HepG2 (cell line): ENCODE results near the gene PKP4. TPM values are rescaled to one million over a fixed set of nuclear protein-coding genes. Genes with fewer than 3 reads are reported as not detected.

ENCODE experiments used
- ATAC-seq: fragments of 200-7000 bp; cut with Tn5 transposase; 3 replicates; pipeline ENCODE4 v1.9.1; 2020; ENCODE audit warnings: mild to moderate bottlenecking, moderate library complexity
- BruUV-seq: library from RNA; stranded (reverse); fragments of 400-500 nt; replicated peaks from 2 replicates; lab custom pipeline; 2021; lab: Mats Ljungman, UMichigan
- CTCF ChIA-PET: fragments of 300-600 bp; formaldehyde crosslinking; extraction: SDS; loops from one replicate; lab custom pipeline; 2021; ENCODE audit warnings: low total read pairs, inconsistent platforms, low intra/inter-chr PET ratio; lab: Yijun Ruan, JAX
- POLR2A ChIA-PET: fragments of 350-600 bp; sonication (Branson Sonifier 250); formaldehyde crosslinking; loops from one replicate; lab custom pipeline; 2020; ENCODE audit warnings: antibody characterized with exemption, inconsistent platforms; lab: Yijun Ruan, JAX
- DNase-seq: peaks from one replicate; pipeline ENCODE4 v3.0.0-alpha.2; 2015; ENCODE audit warnings: low spot score
- FAIRE-seq: peaks from 3 replicates; lab custom pipeline; 2011; peaks lifted over from hg19 to GRCh38; lab: Jason Lieb, UNC
- H2AFZ ChIP-seq: one replicate; pipeline ENCODE4 v1.6.1; 2011; ENCODE audit warnings: low read length, inconsistent platforms
- H3K27ac ChIP-seq: fragments of 300-600 bp; 3 replicates; pipeline ENCODE4 v1.8.0; 2011; ENCODE audit warnings: mixed run types, mild to moderate bottlenecking, mixed read lengths, low read length, inconsistent platforms; ENCODE audit not compliant: insufficient read depth; ENCODE audit errors: extremely low read length
- H3K27me3 ChIP-seq, 2 experiments: fragments of 200-600 bp in 1 of 2; 2 replicates in 1 of 2; 3 replicates in 1 of 2; pipeline versions ENCODE4 v1.6.0 to v1.8.0; 2011; ENCODE audit warnings: low read length in 2 of 2, mild to moderate bottlenecking in 2 of 2, moderate library complexity in 2 of 2, inconsistent platforms in 1 of 2; ENCODE audit not compliant: insufficient read depth in 2 of 2, control insufficient read depth in 1 of 2
- H3K36me3 ChIP-seq, 2 experiments: fragments of 200-600 bp in 1 of 2; replicated peaks in 1 of 2; 2 replicates in 1 of 2; 3 replicates in 1 of 2; pipeline versions ENCODE4 v1.5.1 to v1.8.0; 2011; ENCODE audit warnings: low read length in 2 of 2, inconsistent platforms in 1 of 2; ENCODE audit not compliant: insufficient read depth in 2 of 2, control insufficient read depth in 1 of 2
- H3K4me1 ChIP-seq: 2 replicates; pipeline ENCODE4 v1.5.1; 2012; ENCODE audit warnings: low read length, inconsistent platforms; ENCODE audit not compliant: insufficient read depth
- H3K4me2 ChIP-seq: 2 replicates; pipeline ENCODE4 v1.6.0; 2011; ENCODE audit warnings: low read depth, low read length, inconsistent platforms
- H3K4me3 ChIP-seq, 3 experiments: fragments of 200-600 bp in 1 of 3; sonication (generic), shearing (Covaris generic) in 1 of 3; replicated peaks in 1 of 3; 2 replicates each; pipeline ENCODE4 v1.5.1; 2011 to 2016; ENCODE audit warnings: low read length in 3 of 3, inconsistent platforms in 2 of 3, low read depth in 2 of 3, mild to moderate bottlenecking in 2 of 3, control low read depth in 1 of 3, mixed read lengths in 1 of 3; ENCODE audit not compliant: insufficient read depth in 1 of 3
- H3K79me2 ChIP-seq: one replicate; pipeline ENCODE4 v1.6.1; 2011; ENCODE audit warnings: low read length, inconsistent platforms; ENCODE audit not compliant: insufficient read depth
- H3K9ac ChIP-seq: 2 replicates; pipeline ENCODE4 v1.6.0; 2011; ENCODE audit warnings: mild to moderate bottlenecking, low read depth, low read length, inconsistent platforms; ENCODE audit not compliant: insufficient read depth
- H3K9me3 ChIP-seq: 2 replicates; pipeline ENCODE4 v1.5.1; 2012; ENCODE audit warnings: mild to moderate bottlenecking, low read length
- H4K20me1 ChIP-seq: 2 replicates; pipeline ENCODE4 v1.6.0; 2011; ENCODE audit warnings: inconsistent platforms, mild to moderate bottlenecking, low read length, moderate library complexity; ENCODE audit not compliant: insufficient read depth
- GABPA ChIP-seq, 2 experiments: IDR thresholded peaks; 2 replicates each; pipeline ENCODE4 v1.6.1; 2011 to 2016; ENCODE audit warnings: low read depth in 2 of 2, low read length in 1 of 2, missing biosample characterization in 1 of 2, missing genetic modification characterization in 1 of 2
- GTF3A ChIP-seq: sonication (generic); formaldehyde crosslinking; conservative IDR thresholded peaks from 2 replicates; pipeline ENCODE4 v1.4.0; 2020; ENCODE audit warnings: mild to moderate bottlenecking, missing genetic modification reagents
- HINFP ChIP-seq: sonication (generic); formaldehyde crosslinking; IDR thresholded peaks from 2 replicates; pipeline ENCODE4 v1.4.0; 2020; ENCODE audit warnings: low read depth, mild to moderate bottlenecking, missing genetic modification reagents
- ZFYVE20 ChIP-seq: sonication (generic); formaldehyde crosslinking; IDR thresholded peaks from 2 replicates; pipeline ENCODE4 v1.8.0; 2023; ENCODE audit warnings: low read depth, mild to moderate bottlenecking, moderate library complexity, missing genetic modification reagents, borderline replicate concordance
- ZNF335 ChIP-seq: sonication (generic); formaldehyde crosslinking; IDR thresholded peaks from 2 replicates; pipeline ENCODE4 v1.4.0; 2020; ENCODE audit warnings: missing genetic modification reagents
- ZNF354B ChIP-seq: sonication (generic); formaldehyde crosslinking; IDR thresholded peaks from 2 replicates; pipeline ENCODE4 v1.8.0; 2022; ENCODE audit warnings: mild to moderate bottlenecking, missing genetic modification reagents
- ZNF724P ChIP-seq: sonication (generic); formaldehyde crosslinking; IDR thresholded peaks from 2 replicates; pipeline ENCODE4 v1.8.0; 2022; ENCODE audit warnings: missing genetic modification reagents, borderline replicate concordance
- ZSCAN22 ChIP-seq: sonication (generic); formaldehyde crosslinking; IDR thresholded peaks from 2 replicates; pipeline ENCODE4 v1.4.0; 2020; ENCODE audit warnings: mild to moderate bottlenecking, missing genetic modification reagents
- WGBS: methylation state at CpG from one replicate; pipeline ENCODE4 v1.1.6; 2017; ENCODE audit warnings: low lambda C conversion rate; 5-methylcytosine and 5-hydroxymethylcytosine counted together
- in situ Hi-C: cut with HindIII; loops from 2 replicates; pipeline ENCODE4 v1.10.0; 2017; ENCODE audit warnings: low pct_unique_long_range_greater_than_20kb; ENCODE audit not compliant: extremely low pct_ligation_motif_present
- intact Hi-C: fragments of 100-400 bp; cut with micrococcal nuclease; formaldehyde crosslinking; loops from one replicate; pipeline ENCODE4 v1.10.0; 2022; ENCODE audit not compliant: unreplicated experiment
- polyA plus RNA-seq, 8 experiments: library from polyadenylated mRNA; depleted of rRNA in 3 of 8; stranded (reverse) in 7 of 8; unstranded in 1 of 8; fragments of >200 nt; fragmentation: Illumina TruSeq in 4 of 8; extraction: Trizol in 4 of 8; gene quantifications; 2 replicates each; pipeline versions ENCODE4 v1.2.1 to v1.2.3, GENCODE V29; 2011 to 2016; ENCODE audit warnings: low read depth in 4 of 8, missing spikeins in 1 of 8, mixed read lengths in 1 of 8; ENCODE audit not compliant: insufficient read depth in 1 of 8
- total RNA-seq, 5 experiments: library from RNA; depleted of rRNA; stranded (reverse); fragments of >200 nt; fragmentation: Illumina TruSeq; extraction: Trizol; gene quantifications; 2 replicates each; pipeline ENCODE4 v1.2.3, GENCODE V29; 2016; ENCODE audit warnings: low read depth in 1 of 5

Gene PKP4
- total and polyA plus RNA-seq, 2 of the 13 experiments (the other 11 are each of a cell fraction or from before 2014, with no cell fraction given), result 80.9 to 90.5 TPM

GRCh38 chr2:158491072-158491471 is 34.3 kb downstream of the PKP4 start:
- Histone ChIP-seq H4K20me1 (peaks cover 43% of the 10 kb centered on the region), H3K4me2 (no peak overlapping the region), H3K27ac (no peak overlapping the region), H3K79me2 (peaks cover 94% of the 10 kb centered on the region), H3K36me3 (peaks cover 1 to 3% of the 10 kb centered on the region in 2 experiments; a peak in 3 of 5 replicates), H3K4me1 (peaks cover 3% of the 10 kb centered on the region), H2AFZ (no peak overlapping the region), H3K9ac (no peak overlapping the region), H3K4me3 (no peak overlapping the region), H3K9me3 (no peaks in the 10 kb centered on the region)
- intact Hi-C loops, result no loop called here
- in situ Hi-C loops, result no loop called here
- ATAC-seq (no peak), DNase-seq (no peak)
- POLR2A ChIA-PET, result no interaction called here
- WGBS, result 100% methylated on average over 4 of the region's 4 CpGs
- no TSS peak for BruUV-seq
- TF ChIP-seq ZFYVE20 (no peak), HINFP (CRISPR knock-in tag) (no peak), GTF3A (no peak), ZNF724P (CRISPR knock-in tag) (no peak), ZSCAN22 (CRISPR knock-in tag) (no peak), GABPA (IDR thresholded peaks at IDR 0.05; ENCODE audit: low read depth, low read length) (no peak), GABPA (CRISPR knock-in tag; IDR thresholded peaks at IDR 0.05; ENCODE audit: low read depth) (no peak), ZNF335 (no peak), ZNF354B (CRISPR knock-in tag) (no peak)
- TF ChIP-seq, all 625 proteins: peak for 0
- H3K27me3 ChIP-seq, result no peaks in the 10 kb centered on the region
- FAIRE-seq, result no peak
- CTCF ChIA-PET, result no interaction called here
